Kidney (tissue), 14 donors: ENCODE measurements around the gene PCNX3. TPM values are rescaled to one million over a fixed set of nuclear protein-coding genes. Genes with fewer than 3 reads are reported as not detected.

ENCODE experiments used
- DNase-seq, 5 donors: peaks; one replicate each; pipeline ENCODE4 v3.0.0-alpha.2; 2013 to 2020
- FAIRE-seq: peaks from 2 replicates; lab custom pipeline; 2012; peaks lifted over from hg19 to GRCh38; lab: Jason Lieb, UNC
- H3K27ac ChIP-seq, 2 donors: one replicate each; pipeline ENCODE4 v1.7.0; 2013; ENCODE audit warnings: low read depth in 2 of 2, low read length in 2 of 2, inconsistent platforms in 1 of 2
- H3K27me3 ChIP-seq: one replicate; pipeline ENCODE4 v1.7.1; 2013; ENCODE audit warnings: low read length, inconsistent platforms; ENCODE audit not compliant: control insufficient read depth, insufficient read depth
- H3K36me3 ChIP-seq, 3 donors: one replicate each; pipeline versions ENCODE4 v1.7.0 to v1.7.1; 2013; ENCODE audit warnings: low read length in 3 of 3, control low read depth in 1 of 3, inconsistent platforms in 1 of 3; ENCODE audit not compliant: insufficient read depth in 3 of 3, control insufficient read depth in 2 of 3
- H3K4me1 ChIP-seq, 3 donors: one replicate each; pipeline versions ENCODE4 v1.7.0 to v1.7.1; 2013; ENCODE audit warnings: low read length in 3 of 3, inconsistent platforms in 1 of 3, low read depth in 1 of 3; ENCODE audit not compliant: control insufficient read depth in 2 of 3, insufficient read depth in 2 of 3
- H3K4me3 ChIP-seq, 3 donors: one replicate each; pipeline versions ENCODE4 v1.7.0 to v1.8.1; 2013; ENCODE audit warnings: low read length in 3 of 3, control low read depth in 1 of 3, inconsistent platforms in 1 of 3
- H3K9ac ChIP-seq, 3 donors: one replicate each; pipeline versions ENCODE4 v1.7.0 to v1.7.1; 2013; ENCODE audit warnings: low read length in 3 of 3, control low read depth in 1 of 3, inconsistent platforms in 1 of 3
- H3K9me3 ChIP-seq, 3 donors: one replicate each; pipeline versions ENCODE4 v1.7.0 to v1.7.1; 2013; ENCODE audit warnings: low read length in 3 of 3, control low read depth in 1 of 3, inconsistent platforms in 1 of 3; ENCODE audit not compliant: control insufficient read depth in 2 of 3, insufficient read depth in 1 of 3
- intact Hi-C: fragments of 100-400 bp; cut with DNase I; formaldehyde crosslinking; loops from one replicate; pipeline ENCODE4 v1.11.1; 2022
- polyA plus RNA-seq: library from polyadenylated mRNA; stranded (reverse); fragments of 350-450 nt; fragmentation: Illumina TruSeq; extraction: RNeasy Lipid Tissue Mini Kit (QIAGEN cat#74804); gene quantifications from one replicate; pipeline ENCODE4 v1.2.3, GENCODE V29; 2014; ENCODE audit warnings: low read depth, low replicate concordance; ENCODE audit not compliant: insufficient read depth
- total RNA-seq: library from RNA; stranded (reverse); fragmentation: NEBNext Ultra II Directional; extraction: Animal tissue kit (Norgen Biotek cat#: 25700); gene quantifications from one replicate; pipeline ENCODE4 v1.2.1, GENCODE V29; 2021
- TF ChIP-seq, protein P1 (sequence below): IDR thresholded peaks from 3 replicates; pipeline ENCODE4 v1.5.1; 2012; ENCODE audit warnings: mild to moderate bottlenecking, moderate library complexity, borderline replicate concordance; ENCODE audit not compliant: insufficient read depth; ENCODE audit errors: extremely low read depth
- donor health status: control.
- donor health status: control.
- donor health status: control.
- donor health status: control.
- donor health status: control.
- donor health status: DM: yes; HTN: yes; CAD: no.
- donor health status: Normal renal cell carcinoma (clear cell type).

PCNX3 gene
- total and polyA plus RNA-seq, 2 donors from 2014 or later: 13.6 to 44.4 TPM

DNA sequence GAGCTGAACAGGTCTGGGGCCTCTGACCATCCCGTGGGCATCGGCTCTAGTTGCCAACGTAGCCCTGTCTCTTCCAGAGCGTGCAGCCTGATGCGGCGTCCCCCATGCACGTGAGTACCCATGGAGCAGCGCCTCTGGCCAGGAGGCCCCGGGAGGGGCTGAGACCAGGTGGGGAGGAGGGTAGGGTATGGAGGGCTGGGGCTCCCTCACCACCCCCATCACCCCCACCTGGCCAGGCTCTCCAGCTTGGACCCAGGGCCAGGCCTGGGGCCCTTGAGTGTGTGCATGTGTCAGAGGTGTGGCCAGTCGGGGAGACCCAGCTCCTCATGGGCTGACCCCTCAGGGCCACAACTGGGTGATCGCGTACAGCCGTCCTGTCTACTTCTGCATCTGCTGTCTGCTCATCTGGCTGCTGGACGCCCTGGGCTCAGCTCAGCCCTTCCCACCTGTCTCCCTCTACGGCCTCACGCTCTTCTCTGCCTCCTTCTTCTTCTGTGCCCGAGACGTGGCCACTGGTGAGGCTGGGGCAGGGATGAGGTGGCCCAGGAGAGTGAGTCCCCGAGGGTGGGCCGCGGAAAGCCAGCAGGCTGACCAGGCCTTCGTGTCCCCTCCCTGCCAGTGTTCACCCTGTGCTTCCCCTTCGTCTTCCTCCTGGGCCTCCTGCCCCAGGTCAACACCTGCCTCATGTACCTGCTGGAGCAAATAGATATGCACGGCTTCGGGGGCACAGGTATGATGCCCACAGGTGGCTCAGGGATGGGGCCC, 8.5 kb downstream of the PCNX3 start:
- DNase-seq (no peak), FAIRE-seq (no peak)
- TF ChIP-seq, protein P1, sequence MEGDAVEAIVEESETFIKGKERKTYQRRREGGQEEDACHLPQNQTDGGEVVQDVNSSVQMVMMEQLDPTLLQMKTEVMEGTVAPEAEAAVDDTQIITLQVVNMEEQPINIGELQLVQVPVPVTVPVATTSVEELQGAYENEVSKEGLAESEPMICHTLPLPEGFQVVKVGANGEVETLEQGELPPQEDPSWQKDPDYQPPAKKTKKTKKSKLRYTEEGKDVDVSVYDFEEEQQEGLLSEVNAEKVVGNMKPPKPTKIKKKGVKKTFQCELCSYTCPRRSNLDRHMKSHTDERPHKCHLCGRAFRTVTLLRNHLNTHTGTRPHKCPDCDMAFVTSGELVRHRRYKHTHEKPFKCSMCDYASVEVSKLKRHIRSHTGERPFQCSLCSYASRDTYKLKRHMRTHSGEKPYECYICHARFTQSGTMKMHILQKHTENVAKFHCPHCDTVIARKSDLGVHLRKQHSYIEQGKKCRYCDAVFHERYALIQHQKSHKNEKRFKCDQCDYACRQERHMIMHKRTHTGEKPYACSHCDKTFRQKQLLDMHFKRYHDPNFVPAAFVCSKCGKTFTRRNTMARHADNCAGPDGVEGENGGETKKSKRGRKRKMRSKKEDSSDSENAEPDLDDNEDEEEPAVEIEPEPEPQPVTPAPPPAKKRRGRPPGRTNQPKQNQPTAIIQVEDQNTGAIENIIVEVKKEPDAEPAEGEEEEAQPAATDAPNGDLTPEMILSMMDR: no peak
- Histone ChIP-seq H3K4me1 (no peaks in the 10 kb centered on the region), H3K4me3 (no peak overlapping the region), H3K27ac (no peak overlapping the region), H3K27me3 (no peaks in the 10 kb centered on the region), H3K36me3 (peaks cover 3 to 21% (median 18%) of the 10 kb centered on the region in 3 donors), H3K9ac (no peak overlapping the region), H3K9me3 (no peaks in the 10 kb centered on the region)
- intact Hi-C loops: no loop called here

GRCh38 chr11:65624931-65625627, 9.5 kb downstream of the PCNX3 start:
- intact Hi-C loops: no loop called here
- H3K4me1 ChIP-seq: no peaks in the 10 kb centered on the region
- TF ChIP-seq, protein P1: no peak
- H3K27me3 ChIP-seq: no peaks in the 10 kb centered on the region
- FAIRE-seq (no peak), DNase-seq (peak in 1 of 5 donors; percentile 40)
- no peaks in the 10 kb centered on the region for H3K9me3 ChIP-seq
- H3K36me3 ChIP-seq: peaks cover 2 to 28% (median 22%) of the 10 kb centered on the region in 3 donors
- H3K9ac ChIP-seq: no peak overlapping the region
- no peak overlapping the region for H3K4me3 ChIP-seq
- no peak overlapping the region for H3K27ac ChIP-seq

- Histone ChIP-seq H3K27ac (no peak overlapping the region), H3K36me3 (peaks cover 2 to 33% (median 29%) of the 10 kb centered on the region in 3 donors), H3K4me3 (no peak overlapping the region), H3K9ac (no peak overlapping the region), H3K9me3 (no peaks in the 10 kb centered on the region), H3K27me3 (no peaks in the 10 kb centered on the region), H3K4me1 (no peaks in the 10 kb centered on the region)
- intact Hi-C loops: no loop called here
- FAIRE-seq: no peak
- peak; percentile 41 to 84 (median 57) for DNase-seq
- TF ChIP-seq, protein P1: peak; percentile 54
Observed at GRCh38 chr11:65625628-65626342, 10.2 kb downstream of the PCNX3 start.
